ENCODE measurements around the gene COG5. TPM values are rescaled to one million over a fixed set of nuclear protein-coding genes. Genes with fewer than 3 reads are reported as not detected.
"Not testable (repeated sequence)": the region's sequence is repeated elsewhere in the genome, so short reads cannot be mapped to it uniquely, and the experiment has no call there.

COG5 gene
- total RNA-seq, 1 experiment from 2014 or later = 32.2 TPM

- Histone ChIP-seq H3K36me3 (ENCODE audit: insufficient read depth, low read length, poor library complexity, severe bottlenecking) (no peaks in the 10 kb centered on the region), H3K27me3 (replicated peaks; ENCODE audit: insufficient read depth, low read depth, low read length, poor library complexity) (no peaks in the 10 kb centered on the region), H3K9me3 (ENCODE audit: low read depth, low read length, poor library complexity, severe bottlenecking) (no peaks in the 10 kb centered on the region), H3K27ac (ENCODE audit: low read depth, low read length, poor library complexity, severe bottlenecking) (no peak overlapping the region), H3K4me1 (ENCODE audit: insufficient read depth, low read length, poor library complexity, severe bottlenecking) (no peaks in the 10 kb centered on the region), H3K4me3 (ENCODE audit: low read depth, low read length, poor library complexity, severe bottlenecking) (no peak overlapping the region)
- BruUV-seq (replicated peaks) = no TSS peak
- no peak for TF ChIP-seq CTCF (conservative IDR thresholded peaks at IDR 0.05; ENCODE audit: low read depth, low read length)
- TF ChIP-seq EZH2 (IDR thresholded peaks at IDR 0.05; ENCODE audit: borderline replicate concordance, low read depth, low read length, poor library complexity, severe bottlenecking) = no peak
- intact Hi-C loops (cut with micrococcal nuclease; ENCODE audit: unreplicated experiment) = no loop called here
- no peak for DNase-seq (ENCODE audit: low spot score)
- ChIA-PET POLR2A (ENCODE audit: low non-redundant PET) (no interaction called here), CTCF (no interaction called here)
Measured at GRCh38 chr7:107228291-107228690, 335.4 kb downstream of the COG5 start.

- Histone ChIP-seq H3K4me3 (ENCODE audit: low read depth, low read length, poor library complexity, severe bottlenecking) (no peak overlapping the region), H3K27ac (ENCODE audit: low read depth, low read length, poor library complexity, severe bottlenecking) (no peak overlapping the region), H3K27me3 (replicated peaks; ENCODE audit: insufficient read depth, low read depth, low read length, poor library complexity) (no peaks in the 10 kb centered on the region), H3K36me3 (ENCODE audit: insufficient read depth, low read length, poor library complexity, severe bottlenecking) (no peaks in the 10 kb centered on the region), H3K9me3 (ENCODE audit: low read depth, low read length, poor library complexity, severe bottlenecking) (no peaks in the 10 kb centered on the region), H3K4me1 (ENCODE audit: insufficient read depth, low read length, poor library complexity, severe bottlenecking) (no peaks in the 10 kb centered on the region)
- no TSS peak for BruUV-seq (replicated peaks)
- intact Hi-C loops (cut with micrococcal nuclease; ENCODE audit: unreplicated experiment) = no loop called here
- CTCF ChIA-PET = no interaction called here
- TF ChIP-seq EZH2 (IDR thresholded peaks at IDR 0.05; ENCODE audit: borderline replicate concordance, low read depth, low read length, poor library complexity, severe bottlenecking) = no peak
- no peak for TF ChIP-seq CTCF (conservative IDR thresholded peaks at IDR 0.05; ENCODE audit: low read depth, low read length)
- POLR2A ChIA-PET (ENCODE audit: low non-redundant PET) = no interaction called here
- DNase-seq (ENCODE audit: low spot score) = no peak
Measured at GRCh38 chr7:107224374-107225223, 339.1 kb downstream of the COG5 start.

- intact Hi-C loops (cut with micrococcal nuclease; ENCODE audit: unreplicated experiment); H3K4me1 ChIP-seq (ENCODE audit: insufficient read depth, low read length, poor library complexity, severe bottlenecking); CTCF ChIA-PET; H3K27me3 ChIP-seq (replicated peaks; ENCODE audit: insufficient read depth, low read depth, low read length, poor library complexity); DNase-seq (ENCODE audit: low spot score); H3K27ac ChIP-seq (ENCODE audit: low read depth, low read length, poor library complexity, severe bottlenecking); H3K36me3 ChIP-seq (ENCODE audit: insufficient read depth, low read length, poor library complexity, severe bottlenecking); H3K4me3 ChIP-seq (ENCODE audit: low read depth, low read length, poor library complexity, severe bottlenecking); BruUV-seq (replicated peaks); POLR2A ChIA-PET (ENCODE audit: low non-redundant PET); H3K9me3 ChIP-seq (ENCODE audit: low read depth, low read length, poor library complexity, severe bottlenecking): not testable (repeated sequence)
Measured at GRCh38 chr7:107220806-107221205, 342.9 kb downstream of the COG5 start.

GRCh38 chr7:107220356-107220755 lies 343.4 kb downstream of the COG5 start:
- TF ChIP-seq EZH2 (IDR thresholded peaks at IDR 0.05; ENCODE audit: borderline replicate concordance, low read depth, low read length, poor library complexity, severe bottlenecking) = no peak
- no peak for TF ChIP-seq CTCF (conservative IDR thresholded peaks at IDR 0.05; ENCODE audit: low read depth, low read length)
- no peak for DNase-seq (ENCODE audit: low spot score)
- Histone ChIP-seq H3K4me3 (ENCODE audit: low read depth, low read length, poor library complexity, severe bottlenecking) (no peak overlapping the region), H3K9me3 (ENCODE audit: low read depth, low read length, poor library complexity, severe bottlenecking) (no peaks in the 10 kb centered on the region), H3K27ac (ENCODE audit: low read depth, low read length, poor library complexity, severe bottlenecking) (no peak overlapping the region), H3K36me3 (ENCODE audit: insufficient read depth, low read length, poor library complexity, severe bottlenecking) (no peaks in the 10 kb centered on the region), H3K27me3 (replicated peaks; ENCODE audit: insufficient read depth, low read depth, low read length, poor library complexity) (no peaks in the 10 kb centered on the region), H3K4me1 (ENCODE audit: insufficient read depth, low read length, poor library complexity, severe bottlenecking) (no peaks in the 10 kb centered on the region)
- intact Hi-C loops (cut with micrococcal nuclease; ENCODE audit: unreplicated experiment) = no loop called here
- BruUV-seq (replicated peaks) = no TSS peak
- ChIA-PET POLR2A (ENCODE audit: low non-redundant PET) (no interaction called here), CTCF (no interaction called here)
